GM03348 (cell line): ENCODE data around the gene MID2.
"Not testable (repeated sequence)": the region's sequence is repeated elsewhere in the genome, so short reads cannot be mapped to it uniquely, and the experiment has no call there.

Experiments
- DNase-seq: peaks from one replicate; pipeline ENCODE4 v3.0.0; 2012; ENCODE audit warnings: low spot score

MID2 gene

DNA sequence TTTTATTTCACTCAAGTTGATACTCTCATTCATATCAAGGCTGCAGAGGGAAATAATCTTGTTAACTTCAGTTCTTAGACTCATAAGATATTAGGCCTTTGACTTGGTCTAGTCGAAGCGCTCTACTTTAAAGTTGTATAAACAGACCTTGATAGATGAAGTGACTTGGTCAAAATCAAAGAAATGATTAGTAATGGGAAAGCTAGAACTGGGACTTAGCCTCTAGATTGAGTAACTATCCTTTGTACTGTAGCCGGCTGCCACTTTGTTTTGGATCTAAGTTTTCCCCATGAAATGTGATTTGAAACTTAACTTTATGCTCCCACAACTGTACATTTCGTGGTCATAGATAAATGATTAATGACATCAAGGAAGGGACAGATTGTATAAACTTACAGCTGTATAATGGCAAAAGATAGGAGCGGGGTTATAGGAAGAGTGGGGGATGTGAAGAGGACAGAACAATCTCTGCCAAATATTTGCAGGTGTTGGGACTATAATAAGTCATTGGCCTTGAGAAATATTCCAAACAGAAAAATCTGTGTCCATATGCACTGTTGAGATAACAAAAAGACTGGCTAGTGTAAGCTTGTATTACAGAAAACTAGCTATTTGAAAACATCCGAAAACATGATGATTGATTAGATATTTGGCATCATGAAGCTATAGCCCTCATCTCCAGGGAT is 17.2 kb downstream of the MID2 start:
- DNase-seq = no peak

DNA sequence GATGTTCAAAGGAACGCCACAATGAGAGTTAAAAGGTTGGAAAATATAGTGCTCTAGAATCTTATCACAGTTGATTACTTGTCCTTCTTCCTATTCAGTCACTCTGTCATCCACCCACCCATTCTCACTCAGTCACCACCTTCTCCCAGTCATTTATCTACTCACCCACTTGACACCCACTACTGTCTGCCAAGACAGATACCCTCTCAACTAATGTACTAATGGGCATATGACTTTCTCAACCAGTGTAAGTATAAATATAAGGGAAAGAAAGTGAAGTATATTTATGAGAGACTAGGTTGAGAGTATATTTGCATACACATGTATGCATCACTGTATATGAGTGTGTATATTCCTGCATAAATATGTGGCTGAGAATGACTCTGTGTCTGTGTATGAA is 20.0 kb downstream of the MID2 start:
- no peak for DNase-seq

DNA sequence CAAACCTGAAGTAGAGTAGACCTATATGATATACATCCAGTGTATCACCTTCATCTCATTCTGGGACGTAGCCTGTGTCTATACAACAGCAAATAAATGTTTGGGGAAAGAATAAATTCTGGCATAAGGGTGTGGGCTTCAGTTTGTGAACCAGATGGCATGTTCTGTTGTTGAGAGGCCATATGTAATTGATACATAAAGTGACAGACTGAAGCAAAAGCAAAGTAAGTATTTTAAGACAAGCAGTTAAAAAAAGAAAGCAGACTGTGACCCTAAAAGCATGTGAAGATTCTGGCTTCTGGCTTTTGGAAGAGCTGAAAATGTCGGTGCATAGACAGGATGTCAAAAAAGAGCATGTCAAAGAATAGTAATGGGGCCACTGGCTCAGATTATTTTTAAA is 22.9 kb downstream of the MID2 start:
- DNase-seq = no peak

DNA sequence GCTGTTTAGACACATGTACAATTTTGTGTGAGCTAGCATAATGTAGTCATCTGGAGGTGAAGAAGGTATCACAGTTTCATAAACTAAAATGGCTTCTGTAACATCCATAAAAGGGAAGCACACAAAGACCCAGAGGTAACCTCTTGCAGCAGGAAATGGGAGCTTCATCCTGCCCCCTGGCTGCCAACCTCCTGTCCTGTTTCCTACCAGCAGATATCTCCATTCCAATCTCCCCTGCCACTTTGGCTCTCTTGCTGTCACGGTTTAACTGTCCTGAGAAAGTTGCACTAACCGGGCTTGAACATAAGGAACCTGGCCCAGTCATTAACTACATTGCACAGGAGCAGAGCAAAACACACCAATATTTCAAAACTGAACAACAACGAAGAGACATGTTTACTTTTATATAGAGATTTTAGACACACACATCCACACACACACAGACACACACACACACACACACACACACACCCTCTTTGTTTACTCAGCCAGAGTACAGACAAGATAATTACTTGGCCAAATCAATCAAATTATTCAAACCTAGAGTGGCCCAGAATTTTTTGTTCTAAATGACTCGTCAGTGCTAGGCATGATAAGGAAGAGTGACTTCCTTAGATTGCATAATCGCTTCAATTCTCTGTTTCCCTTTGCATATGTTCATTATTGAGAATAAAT is 24.2 kb downstream of the MID2 start:
- DNase-seq = peak; percentile 4

DNA sequence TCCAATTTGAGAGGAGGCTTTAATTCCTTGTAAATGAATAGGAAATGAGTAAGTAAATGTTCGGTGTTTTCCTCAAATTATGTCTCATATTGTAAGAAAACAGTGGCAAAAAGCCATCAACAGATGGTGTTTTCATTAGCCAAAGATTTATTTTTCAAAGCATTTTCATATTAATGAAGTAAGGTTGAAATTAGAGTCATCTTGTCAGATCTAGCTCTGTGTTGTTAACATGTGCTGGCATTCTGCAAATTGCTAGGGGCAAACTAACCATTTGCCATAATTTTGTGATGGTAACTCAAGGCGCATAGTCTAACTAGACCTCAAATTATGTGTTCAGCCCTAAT is 24.7 kb downstream of the MID2 start:
- DNase-seq = no peak

DNA sequence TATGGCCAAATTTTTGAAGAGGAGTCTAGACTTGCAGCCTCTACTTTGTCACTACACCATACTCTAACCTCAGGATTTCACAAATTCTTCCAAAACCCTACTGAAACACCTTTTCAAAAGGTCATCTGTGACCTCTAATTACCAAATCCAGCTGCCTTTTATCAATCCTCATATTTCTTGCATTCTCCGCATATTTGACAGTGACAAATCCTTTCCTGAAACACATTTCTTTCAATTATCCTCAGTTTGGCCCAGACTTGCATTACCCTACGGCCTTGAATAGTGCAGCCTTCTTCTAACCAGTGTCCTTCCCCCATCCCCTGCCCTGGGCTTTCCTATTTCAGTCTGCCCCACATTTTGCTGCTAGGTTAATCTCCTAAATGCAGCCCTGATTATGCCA is 25.5 kb downstream of the MID2 start:
- DNase-seq = peak; percentile 13

DNA sequence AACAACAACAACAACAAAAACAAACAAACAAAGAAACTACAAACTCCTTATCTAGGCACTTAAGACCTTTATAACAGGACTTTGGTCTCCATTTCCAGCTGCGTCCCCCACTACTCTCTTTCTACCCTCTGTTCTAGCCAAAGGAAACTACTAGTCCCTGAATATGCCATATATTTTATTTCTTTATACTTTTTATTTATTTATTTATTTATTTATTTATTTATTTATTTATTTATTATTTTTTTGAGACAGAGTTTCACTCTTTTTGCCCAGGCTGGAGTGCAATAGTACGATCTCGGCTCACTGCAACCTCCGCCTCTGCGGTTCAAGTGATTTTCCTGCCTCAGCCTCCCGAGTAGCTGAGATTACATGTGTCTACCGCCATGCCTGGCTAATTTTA is 26.0 kb downstream of the MID2 start:
- DNase-seq = not testable (repeated sequence)

DNA sequence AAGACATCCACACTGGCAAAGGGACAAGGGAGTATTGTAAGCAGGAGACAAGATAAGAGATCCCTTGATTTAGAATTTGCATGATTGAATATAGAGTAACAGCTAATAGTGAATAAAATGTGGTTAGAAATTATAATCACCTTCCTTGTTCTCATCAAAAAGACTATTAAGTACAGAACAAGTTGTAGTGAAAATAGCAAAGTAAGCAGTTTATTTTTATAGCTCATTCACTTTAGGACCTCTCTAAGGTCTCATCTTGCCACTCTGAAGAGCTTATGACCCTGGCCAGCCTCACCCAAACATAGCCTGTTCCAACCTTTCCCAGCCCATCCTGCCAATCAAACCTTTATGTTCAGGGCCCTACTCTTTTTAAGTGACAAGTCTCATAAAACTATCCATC is 30.6 kb downstream of the MID2 start:
- DNase-seq = no peak

DNA sequence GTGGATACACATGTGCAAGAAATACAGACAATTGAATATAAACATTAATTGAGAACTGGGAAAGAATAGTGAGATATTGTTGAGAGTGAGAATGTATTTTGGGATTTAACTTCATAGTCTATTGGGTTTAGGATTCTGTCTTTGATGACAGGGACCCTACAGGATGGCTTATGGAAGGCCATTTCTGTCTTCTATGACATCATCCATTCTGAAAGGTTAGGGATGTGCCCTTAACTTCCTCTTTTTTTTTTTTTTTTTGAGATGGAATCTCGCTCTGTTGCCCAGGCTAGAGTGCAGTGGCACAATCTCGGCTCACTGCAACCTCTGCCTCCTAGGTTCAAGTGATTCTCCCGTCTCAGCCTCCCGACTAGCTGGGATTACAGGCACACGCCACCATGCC is 31.4 kb downstream of the MID2 start:
- not testable (repeated sequence) for DNase-seq

DNA sequence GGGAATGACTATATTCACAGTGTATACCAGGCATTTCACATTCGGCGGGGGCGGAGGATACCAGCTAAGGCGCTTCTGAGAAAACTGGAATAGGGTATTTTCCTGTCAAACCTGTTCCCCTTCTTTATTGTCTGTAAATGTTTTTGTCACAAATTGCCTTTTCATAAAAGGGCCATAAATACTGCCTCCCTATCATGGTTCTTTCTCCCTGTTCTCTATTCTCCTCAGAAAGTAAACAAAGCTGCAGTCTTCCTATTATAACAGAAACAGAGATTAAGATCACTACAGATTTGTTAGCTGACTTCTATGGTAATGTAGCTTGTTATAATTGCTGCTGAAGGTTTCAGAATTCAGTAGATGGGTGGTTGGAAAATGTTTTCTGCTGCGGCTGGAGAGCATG is 32.2 kb downstream of the MID2 start:
- no peak for DNase-seq

DNA sequence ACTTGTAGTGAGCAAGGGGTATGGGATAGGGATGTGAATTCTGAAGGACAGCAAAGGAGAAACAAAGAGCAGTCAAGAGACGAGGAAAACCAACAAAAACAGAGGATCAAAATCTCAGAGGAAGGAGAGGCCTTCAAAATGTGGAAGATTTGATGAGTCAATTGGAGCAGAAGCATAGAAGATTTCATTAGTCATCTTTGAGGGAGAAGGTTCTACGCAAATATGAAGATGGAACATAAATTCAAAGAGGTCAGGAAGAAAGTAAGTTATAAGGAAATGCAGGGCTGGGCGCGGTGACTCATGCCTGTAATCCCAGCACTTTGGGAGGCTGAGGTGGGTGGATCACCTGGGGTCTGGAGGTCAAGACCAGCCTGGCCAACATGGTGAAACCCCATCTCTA is 35.4 kb downstream of the MID2 start:
- DNase-seq = no peak

DNA sequence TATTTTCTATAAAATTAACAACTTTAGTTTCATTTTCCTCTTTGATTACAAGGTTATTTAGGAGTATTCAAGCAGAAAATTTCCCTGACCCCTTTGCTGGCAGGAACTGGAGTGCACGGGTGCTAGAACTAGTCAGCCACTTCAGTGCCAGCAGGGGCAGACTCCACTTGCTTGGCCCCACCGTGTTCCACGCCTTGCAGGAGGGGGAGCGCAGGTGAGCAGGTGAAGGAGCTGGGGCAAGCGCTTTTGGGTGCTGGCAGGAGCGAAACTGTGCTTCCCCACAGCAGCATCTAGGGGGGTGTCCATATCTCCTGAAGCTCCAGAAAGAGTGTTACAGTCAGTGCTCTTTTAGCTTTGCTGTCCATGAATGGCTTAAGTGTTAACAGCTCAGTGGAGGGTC is 45.5 kb downstream of the MID2 start:
- no peak for DNase-seq

DNA sequence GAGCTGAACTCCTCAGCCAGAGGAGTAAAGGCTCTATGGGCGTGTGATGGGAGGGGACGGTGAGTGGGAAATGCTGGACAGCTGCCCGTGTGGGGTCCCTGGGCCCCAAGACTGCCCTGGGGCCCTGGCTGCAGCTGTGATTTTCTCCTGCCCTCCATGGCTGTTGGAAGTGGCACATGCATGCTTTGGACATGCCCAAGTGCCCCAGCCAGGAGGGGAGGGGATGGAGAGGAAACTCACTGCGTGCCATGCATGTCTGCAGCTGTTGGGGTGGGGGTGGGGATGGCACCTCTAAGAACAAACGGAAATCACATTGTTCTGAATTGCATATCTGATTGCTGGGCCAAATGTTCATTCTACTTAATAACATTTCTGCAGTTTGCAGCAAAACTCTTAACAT is 52.4 kb downstream of the MID2 start:
- peak; percentile 2 for DNase-seq

DNA sequence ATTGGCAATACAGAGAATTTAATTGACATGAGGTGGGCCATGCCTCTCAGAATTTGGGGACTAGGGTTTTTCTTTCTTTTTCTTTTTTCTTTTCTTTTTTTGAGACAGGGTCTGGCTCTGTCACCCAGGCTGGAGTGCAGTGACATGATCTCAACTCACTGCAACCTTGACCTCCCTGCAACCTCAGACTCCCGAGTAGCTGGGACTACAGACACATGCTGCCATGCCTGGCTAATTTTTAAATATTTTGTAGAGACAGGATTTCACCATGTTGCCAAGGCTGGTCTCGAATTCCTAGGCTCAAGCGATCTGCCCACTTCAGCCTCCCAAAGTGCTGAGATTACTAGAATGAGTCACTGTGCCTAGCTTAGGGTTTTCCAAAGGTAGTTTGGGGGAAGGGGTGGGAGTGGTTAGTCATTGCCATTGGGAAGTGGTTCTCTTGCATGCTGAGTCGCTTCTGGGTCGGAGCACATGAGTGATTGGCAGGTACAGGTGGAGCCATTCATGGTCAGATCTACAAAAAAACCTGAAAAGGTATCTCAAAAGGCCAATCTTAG is 54.5 kb downstream of the MID2 start:
- DNase-seq = no peak

DNA sequence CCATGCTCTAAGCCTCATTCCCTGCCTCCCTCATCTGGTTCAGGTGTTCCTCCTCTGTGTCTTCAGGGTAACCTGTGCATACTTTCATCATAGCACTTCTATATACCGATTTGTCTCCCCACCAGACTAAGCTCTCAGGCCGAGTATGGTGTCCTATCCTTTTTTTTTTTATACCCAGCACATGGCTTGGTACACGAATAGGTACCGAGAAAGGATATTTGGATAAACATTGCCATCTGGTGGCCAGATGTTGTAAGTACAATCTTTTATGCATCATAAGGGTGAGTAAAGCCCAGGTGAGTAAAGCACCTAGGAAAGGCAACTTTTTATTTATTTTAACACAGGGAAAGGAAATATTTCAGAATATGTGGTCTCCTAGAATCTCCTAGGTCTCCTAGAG is 68.4 kb downstream of the MID2 start:
- peak; percentile 29 for DNase-seq

DNA sequence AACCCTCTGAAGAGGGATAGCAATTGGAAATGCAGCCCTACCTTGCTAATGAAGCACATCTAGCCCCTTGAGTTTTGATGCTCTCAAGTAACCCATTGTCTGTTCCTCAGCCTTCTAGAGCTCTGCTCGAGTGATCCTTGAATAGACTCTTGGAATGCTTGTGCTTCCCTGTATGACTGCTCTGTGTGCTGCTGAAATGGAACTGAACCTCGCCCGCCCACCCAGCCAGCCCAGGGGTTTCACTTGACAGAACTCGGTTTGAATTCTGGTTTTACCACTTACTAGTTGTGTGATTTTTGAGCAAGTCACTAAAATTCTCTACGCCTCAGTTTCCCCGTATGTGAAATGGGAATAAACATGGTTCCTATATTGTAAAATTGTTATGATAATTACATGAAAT is 77.1 kb downstream of the MID2 start:
- DNase-seq = no peak

DNA sequence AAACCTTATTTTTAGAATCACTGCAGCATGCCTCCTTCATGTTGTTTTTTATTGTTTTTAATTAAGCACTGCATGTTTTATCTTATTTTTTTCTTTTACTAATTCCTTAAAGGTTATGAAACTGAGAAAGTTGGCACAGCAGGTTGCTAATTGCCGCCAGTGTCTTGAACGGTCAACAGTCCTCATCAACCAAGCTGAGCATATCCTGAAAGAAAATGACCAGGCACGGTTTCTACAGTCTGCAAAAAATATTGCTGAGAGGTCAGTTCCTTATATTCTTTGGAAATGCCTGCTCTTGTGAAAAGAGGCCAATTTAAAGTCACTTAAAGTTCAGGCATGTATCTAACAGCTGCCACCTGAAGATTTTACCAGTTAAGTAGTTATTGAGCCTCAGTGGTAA is 79.7 kb downstream of the MID2 start:
- no peak for DNase-seq

DNA sequence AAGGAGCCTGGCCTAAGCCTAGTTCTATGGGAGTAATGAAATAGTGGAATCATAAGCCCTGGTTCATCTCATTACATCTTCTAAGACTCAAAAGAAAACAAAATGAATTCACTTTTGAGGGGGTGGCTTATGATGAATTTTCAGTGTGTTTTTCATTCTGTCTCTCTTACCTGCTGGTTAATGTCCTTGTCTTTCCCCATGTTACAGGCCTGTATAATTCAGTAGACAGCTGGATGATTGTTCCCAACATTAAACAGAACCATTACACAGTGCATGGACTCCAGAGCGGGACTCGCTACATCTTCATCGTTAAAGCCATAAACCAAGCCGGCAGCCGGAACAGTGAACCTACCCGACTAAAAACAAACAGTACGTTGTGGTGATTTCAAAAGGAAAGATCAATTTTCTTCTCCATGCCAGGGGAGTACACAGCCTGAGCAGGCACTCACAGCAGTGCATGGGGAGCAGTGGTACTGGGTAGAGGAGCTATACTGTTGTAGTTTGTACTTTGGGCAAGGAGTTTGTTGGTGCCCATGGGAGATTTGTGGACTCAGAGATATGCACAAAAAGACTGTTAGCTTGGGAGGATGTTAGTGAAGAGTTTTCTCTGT is 98.6 kb downstream of the MID2 start:
- DNase-seq = no peak

DNA sequence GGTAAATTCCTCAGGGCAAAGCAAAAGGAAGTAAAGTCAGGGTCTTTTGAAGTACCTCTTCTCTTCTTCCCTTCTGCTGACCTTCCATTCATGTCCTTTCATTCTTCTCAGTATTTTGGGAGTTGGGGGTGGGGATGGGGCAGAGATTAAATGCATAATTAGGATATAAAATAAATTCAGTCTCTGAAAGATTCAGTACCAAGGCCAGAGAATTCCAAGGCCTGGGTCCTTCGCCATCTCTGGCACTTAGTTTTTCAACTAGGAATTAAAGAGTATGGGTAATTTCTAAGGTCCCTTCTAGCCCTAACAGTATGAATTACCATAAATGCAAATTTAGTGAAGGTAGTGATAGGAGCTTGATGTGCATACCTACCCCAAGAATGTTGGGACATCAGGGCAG is 108.6 kb downstream of the MID2 start:
- DNase-seq = no peak

DNA sequence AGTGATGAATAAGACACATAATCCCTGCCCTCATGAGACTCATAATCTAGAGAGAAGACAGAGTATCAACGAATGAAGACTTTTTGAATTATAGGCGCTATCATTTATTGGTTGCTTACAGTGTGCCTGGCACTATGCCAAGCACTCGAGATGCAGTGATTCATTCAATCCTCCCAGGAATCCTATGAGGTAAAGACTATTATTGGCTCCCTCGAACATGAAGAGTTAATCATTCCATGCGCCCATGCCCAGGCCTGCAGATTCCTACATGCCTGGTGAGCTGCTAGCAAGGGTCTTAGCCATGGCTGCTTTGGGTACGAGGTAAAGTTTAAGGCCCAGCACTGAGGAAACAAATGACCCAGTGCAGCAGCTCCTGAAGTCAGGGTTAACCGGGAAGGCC is 109.5 kb downstream of the MID2 start:
- DNase-seq = no peak

DNA sequence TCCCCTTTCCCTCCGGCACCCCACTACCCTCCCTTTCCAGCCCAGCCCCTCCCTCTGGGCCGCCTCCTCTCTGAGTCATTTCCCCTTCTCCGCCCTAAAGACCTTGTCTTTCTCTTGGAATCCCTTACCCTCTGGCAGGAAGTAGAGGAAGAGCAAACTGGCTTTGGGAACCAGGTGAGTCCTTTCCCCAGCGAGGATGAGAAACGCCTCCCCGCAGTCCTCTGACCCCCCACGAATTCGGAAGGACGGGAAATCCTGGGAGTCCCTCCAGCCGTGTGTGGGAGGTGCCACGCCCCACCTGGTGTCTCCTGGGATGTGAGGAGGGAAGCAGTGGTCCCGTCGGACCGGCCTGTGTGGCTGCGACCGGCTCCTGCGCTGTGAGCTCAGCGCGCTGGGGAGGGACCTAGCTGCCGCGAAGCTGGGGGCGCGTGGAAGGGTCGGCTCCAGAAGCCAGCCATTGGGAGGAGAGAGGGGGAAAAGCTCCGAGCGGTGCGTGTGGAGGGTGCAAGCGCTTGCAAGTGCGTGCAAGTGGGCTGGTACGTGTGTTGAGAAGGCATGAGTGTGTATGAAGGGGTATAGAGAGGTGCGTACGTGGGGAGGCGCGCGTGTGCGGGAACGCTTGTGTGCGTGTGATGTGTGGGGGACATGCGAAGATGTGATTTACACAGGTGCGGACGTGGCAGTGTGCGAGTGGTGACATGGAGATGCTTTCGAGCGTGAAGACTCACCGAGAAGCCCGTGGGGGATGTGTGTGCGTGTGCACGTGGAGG is 110.2 kb downstream of the MID2 start:
- peak; percentile 10 for DNase-seq

DNA sequence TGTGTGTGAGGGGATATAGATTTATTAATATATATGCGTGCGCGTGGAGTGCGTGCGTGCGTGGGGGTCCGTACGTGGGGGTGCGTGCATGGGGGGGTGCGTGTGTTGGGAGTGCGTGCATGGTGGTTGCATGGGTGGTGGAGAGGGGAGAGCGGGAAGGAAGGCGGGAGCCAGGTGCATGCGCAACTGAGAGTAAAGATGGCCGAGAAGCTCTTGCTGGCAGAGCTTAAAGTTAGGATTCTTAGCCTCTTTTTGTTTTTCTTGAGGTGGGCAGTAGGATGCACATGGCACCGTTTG is 110.7 kb downstream of the MID2 start:
- no peak for DNase-seq

DNA sequence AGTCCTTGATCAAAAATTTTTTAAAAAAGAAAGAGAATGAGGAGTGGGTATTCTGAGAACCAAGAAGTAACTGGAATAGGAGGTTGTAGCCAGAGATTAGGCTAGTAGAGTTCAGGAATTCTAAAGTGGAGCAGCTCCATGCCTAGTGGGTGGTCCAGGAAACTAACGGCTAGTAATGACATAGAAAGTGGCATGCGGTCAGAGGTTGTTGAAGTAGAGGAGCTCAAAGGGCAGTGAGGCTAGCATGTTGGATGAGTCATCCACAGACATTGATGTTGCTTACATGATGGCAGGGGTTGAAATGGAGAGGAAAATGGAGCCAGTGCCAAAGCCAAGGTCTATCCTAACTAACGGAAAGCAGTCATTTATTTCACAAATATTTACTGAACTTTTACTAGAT is 114.4 kb downstream of the MID2 start:
- DNase-seq = no peak
